ENCODE results near the gene SLC6A19.
"Not testable (repeated sequence)": the region's sequence is repeated elsewhere in the genome, so short reads cannot be mapped to it uniquely, and the experiment has no call there.

Gene SLC6A19

GRCh38 chr5:1249366-1250280 is 48.2 kb downstream of the SLC6A19 start:
- DNase-seq = no peak

DNA sequence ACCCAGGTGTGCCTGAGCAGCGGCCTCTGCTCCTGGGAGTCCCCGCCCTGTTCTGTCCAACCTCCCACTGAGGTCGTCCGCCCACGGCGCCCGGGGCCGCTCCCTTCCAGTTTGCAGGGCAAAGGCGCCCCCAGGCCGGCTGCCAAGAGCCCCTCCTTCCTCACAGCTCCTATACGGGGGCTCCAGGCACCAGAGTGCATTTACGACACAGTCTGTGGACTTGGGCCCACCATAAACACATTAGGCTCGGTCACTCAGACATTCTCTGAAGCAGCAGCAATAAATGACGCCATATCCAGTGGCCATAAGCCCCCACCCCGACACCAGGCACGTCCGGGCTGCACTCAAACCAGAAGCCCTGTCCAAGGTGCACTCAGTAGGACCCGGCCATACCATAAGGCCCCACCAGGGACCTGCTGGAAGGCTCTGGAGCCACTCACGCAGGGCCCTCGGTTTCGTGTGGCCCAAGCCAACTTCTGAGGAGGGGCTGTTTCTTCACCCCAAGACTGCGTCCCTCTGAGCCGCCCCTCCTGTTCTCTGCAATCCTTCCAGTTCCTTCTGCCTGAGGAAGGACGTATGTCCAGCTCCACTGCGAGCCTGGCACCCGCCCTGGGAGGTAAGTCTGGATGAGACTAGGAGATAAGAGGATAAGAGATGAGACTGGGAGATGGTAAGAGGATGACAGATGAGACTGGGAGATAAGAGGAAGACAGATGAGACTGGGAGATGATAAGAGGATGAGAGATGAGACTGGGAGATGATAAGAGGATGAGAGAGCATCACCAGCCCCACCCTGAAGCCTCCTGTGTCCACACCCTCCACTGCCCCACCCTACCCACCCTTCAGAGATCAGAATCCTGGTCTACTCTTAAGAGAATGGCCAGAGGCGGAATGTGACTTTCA is 50.5 kb downstream of the SLC6A19 start:
- DNase-seq = no peak

DNA sequence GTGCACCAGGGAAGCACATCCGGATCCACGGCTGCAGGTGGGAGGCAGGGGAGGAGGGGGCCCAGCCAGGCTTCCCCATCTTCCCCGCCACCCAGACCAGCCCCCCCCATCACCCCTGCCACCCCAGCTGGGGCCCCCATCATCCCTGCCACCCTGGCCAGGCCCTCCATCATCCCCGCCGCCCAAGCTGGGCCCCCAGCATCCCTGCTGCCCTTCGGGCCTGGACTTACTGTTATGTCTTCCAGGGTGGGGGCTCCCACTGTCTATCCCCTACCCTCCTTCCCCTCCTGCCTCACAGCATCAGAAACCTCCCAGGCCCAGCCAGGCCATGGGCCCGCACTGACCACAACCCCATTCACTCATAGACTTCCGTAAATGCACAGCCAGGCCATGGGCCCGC is 51.3 kb downstream of the SLC6A19 start:
- DNase-seq = no peak

DNA sequence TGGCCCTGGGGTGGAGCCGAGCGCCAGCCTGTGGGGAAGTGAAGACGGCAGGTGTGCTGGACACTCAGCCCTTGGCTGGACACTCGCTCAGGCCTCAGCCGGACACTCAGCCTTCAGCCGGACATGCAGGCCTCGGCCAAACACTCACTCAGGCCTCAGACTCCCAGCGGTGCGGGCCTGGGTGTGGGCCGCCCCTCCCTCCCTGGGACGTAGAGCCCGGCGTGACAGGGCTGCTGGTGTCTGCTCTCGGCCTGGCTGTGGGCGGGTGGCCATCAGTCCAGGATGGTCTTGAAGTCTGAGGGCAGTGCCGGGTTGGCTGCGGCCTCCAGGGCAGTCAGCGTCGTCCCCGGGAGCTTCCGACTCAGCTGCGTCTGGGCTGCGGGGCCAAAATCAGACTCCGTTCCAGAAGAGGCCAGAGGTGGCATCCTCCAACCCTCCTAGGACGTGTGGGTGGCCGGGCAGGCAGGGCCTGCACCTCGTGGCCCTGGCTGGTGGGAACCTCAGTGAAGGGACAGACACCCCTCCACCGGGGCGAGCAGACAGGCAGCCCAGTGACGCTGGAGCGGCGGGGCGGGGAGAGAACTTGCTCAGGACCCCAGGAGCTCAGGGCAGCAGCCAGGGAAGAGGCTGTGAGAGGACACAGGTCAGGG is 52.2 kb downstream of the SLC6A19 start:
- no peak for DNase-seq

DNA sequence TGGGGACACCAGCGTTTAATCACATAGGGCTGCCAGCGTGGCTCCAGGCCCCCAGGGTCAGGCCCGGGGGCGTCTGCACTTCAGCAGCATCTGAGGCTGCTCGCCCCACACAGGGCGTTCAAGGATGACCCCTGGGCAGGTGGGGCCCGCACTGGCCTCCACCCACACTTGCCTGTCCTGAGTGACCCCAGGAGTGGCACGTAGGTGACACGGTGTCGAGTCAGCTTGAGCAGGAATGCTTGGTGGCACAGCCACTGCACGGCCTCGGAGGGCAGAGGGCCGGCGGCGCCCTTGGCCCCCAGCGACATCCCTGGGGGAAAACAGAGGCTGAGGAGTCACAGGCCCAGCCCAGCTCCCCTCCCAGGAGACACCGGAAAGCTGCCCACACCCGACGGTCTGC is 52.8 kb downstream of the SLC6A19 start:
- DNase-seq = no peak

DNA sequence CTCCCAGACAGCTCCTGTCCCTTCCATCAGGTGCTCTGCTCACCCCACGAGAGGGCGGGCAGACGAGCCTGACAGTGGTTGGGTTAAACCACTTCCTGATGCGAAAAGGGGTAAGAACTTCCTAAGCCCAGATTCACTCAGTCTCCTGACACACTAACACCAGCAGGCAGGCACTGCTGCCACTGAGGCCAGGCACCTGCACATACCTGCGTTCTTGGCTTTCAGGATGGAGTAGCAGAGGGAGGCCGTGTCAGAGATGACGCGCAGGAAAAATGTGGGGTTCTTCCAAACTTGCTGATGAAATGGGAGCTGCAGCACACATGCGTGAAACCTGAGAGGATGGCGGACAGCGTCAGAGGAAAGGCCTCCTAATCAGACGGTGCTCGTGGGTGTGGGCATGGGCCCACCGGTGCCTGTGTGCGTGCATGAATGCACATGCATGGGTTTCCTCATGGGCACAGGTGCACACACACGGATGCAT is 53.7 kb downstream of the SLC6A19 start:
- DNase-seq = no peak

GRCh38 chr5:1256776-1257175 is 55.4 kb downstream of the SLC6A19 start:
- DNase-seq = no peak

DNA sequence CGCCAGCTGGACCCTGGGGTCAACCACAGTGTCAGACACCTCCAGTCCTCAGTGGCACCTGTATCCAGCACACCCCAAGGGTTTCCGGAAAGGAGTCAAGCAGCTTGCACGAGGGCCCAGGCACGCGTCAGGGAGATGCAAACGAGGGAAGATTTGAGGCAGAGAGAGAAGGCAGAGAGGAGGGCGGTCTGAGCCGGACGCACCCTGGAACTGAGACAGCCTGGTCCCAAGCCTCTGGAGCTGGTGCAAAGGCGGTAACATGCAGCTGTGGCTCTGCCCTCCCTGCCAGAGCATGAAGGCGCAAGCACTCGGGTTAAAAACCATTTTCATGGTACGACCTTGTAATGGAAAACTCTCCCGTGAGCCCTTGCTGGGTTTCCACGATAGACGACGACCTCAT is 56.0 kb downstream of the SLC6A19 start:
- DNase-seq = no peak

DNA sequence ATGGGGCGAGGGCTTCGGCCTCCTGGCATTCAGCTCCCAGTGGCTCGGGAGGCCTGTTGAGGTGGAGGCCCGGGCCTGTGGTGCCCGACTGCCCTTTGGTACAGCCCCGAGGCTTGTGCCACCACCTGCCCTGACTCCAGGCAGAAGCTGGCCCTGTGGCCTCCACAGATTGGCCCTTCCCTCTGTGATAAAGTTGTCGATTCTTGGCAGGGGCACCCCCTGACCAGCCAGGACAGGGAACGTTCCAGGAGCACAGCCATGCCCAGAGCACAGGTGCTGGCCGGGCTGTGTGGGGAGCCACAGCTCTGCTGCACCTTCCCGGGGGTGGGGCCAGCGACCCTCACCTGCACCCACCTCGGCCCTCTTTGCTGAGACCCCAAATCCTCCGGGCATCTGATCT is 56.4 kb downstream of the SLC6A19 start:
- DNase-seq = no peak

DNA sequence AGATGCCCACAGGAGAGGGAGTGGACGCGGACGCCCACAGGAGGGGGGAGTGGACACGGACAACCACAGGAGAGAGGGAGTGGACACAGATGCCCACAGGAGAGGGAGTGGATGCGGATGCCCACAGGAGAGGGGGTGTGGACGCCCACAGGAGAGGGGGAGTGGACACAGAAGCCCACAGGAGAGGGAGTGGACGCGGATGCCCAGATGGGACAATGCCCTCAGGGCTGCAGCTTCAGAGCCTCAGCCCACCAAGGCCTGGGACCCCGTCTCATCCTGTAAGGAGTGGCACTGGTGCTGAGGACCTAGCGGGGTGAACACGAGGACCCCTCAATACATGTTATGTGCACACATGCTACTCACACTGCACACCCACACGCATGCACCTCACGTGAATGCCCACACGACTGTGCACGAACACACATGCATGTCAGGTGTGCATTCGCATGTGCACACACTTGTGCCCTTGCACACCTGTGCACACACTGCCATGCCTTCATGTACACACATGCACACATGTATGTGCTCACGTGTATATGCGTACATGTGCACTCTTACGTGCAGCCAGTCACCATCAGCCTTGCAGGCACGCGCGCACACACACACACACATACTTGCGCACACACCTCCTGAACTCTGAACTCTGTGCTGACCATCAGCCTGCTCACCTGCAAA is 58.5 kb downstream of the SLC6A19 start:
- no peak for DNase-seq

DNA sequence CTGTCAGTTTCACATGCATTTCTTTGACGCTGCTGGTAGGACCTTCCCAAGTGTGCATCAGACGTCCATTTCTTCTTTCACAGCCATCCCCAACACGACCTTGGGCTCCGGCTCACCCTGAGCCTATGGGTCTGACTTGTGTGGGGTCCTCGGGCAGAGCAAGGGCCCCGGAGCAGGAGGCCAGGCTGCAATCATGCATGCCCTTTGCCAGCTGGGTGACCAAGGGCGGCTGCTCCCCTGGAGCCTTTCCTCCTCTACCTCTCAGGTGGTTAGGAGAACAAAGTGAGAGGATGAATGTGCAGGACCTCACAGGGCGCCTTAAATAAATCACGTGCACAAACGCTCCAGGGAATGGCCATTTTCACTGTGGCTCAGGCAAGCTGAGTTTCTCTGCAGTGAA is 60.2 kb downstream of the SLC6A19 start:
- DNase-seq = no peak

GRCh38 chr5:1262381-1262780 is 61.0 kb downstream of the SLC6A19 start:
- DNase-seq = no peak

GRCh38 chr5:1264211-1264610 is 62.8 kb downstream of the SLC6A19 start:
- DNase-seq = no peak

GRCh38 chr5:1265026-1265425 is 63.6 kb downstream of the SLC6A19 start:
- no peak for DNase-seq

DNA sequence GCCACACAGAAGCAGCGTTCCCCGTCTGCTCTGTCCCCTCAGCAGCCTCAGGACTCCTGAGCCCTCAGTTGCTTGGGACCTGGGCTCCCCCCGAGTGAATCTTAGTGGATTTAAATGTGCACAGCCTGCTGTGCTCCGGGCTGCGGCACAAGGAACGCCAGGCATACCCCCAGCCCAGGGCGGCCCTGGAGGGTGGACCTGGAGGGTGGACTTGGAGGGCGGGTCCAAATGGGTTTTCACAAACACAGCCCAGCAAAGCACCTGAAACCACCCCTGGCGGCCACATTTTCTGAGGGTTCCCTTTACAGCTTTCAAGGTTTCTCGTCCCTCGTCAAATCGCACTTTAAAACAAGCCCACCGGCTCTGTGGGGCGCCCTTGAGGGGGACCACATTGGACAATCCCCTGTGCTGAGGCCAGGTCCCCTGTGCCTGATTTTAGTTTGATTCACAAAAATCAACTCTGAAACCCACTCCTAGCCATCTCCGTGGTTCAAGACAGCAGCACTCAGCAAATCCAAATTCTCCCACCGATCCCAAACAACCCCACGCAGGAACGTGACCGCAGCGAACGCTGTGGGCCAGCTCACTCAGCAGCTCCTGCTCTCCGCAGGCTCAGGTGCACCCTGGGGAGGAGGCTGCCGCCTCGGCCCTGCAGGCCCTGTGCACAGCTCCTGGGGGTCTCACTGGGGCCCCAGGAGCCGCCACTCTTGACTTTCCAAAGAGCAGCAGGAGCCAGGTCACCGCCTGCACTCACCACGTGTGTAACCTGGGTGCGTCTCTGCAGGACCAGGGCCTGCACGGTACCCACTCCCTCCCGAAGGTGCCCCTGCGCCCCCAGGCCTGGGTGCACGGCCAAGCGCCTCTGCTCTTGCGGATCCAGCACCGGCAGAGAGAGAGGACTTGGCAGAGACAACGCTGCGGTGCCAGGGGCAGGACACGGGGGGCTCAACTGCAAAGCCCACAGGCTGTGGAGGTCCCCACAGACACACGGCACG is 64.4 kb downstream of the SLC6A19 start:
- no peak for DNase-seq

DNA sequence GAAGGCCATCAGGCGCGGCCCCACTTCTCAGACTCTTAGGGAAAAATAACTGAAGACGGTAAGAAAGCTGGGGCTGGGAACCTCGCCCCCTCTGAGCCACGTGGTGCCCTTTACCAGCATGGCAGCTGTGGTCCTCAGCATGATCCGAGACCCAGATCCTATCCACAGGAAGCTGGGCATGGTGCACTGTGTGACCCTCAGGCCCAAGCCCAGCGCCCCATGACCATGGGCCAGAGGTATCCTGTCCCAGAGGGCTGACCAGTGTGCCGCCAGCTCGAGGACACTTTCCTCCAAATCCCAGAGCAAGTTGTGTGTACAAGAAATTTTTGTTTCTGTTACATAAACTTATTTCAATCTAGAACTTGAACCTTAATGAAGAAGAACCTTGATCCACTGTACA is 65.4 kb downstream of the SLC6A19 start:
- no peak for DNase-seq

GRCh38 chr5:1267464-1267863 is 66.1 kb downstream of the SLC6A19 start:
- DNase-seq = not testable (repeated sequence)

- no peak for DNase-seq
Measured at GRCh38 chr5:1268056-1268455, 66.7 kb downstream of the SLC6A19 start.

DNA sequence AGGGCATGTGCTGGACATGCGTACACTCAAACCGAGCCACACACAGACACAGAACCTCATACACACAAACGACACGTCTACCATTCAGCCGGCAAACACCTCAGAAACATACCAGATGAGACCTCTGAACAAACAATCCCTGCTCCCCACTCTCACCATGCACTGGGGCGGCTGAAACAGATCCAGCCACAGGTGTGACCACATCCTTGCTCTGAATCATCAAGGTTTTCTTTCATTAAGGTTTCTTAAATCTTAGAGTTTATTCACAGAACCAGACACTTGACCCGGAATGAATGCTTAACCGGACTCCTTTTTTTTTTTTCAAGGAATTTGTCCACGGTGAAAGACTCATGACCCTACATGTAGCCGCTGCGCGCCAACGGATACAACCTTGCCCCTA is 67.3 kb downstream of the SLC6A19 start:
- no peak for DNase-seq

GRCh38 chr5:1270426-1270825 is 69.0 kb downstream of the SLC6A19 start:
- DNase-seq = no peak
